NCI-H524 treated with DMSO at 0.1 percent for 48 hours (cell line): ENCODE data around the gene POFUT2.

Source experiments
- DNase-seq: peaks from one replicate; lab custom pipeline; 2025; lab: John Stamatoyannopoulos, UW

POFUT2 gene

GRCh38 chr21:45282283-45283034 lies 5.2 kb downstream of the POFUT2 start:
- no peak for DNase-seq

GRCh38 chr21:45281411-45282282 lies 6.0 kb downstream of the POFUT2 start:
- no peak for DNase-seq

- no peak for DNase-seq
Observed at GRCh38 chr21:45280969-45281368, 6.7 kb downstream of the POFUT2 start.

GRCh38 chr21:45280178-45280821 lies 7.4 kb downstream of the POFUT2 start:
- no peak for DNase-seq

- DNase-seq, result no peak
Observed at GRCh38 chr21:45279446-45280177, 8.1 kb downstream of the POFUT2 start.

GRCh38 chr21:45278156-45278911 lies 9.4 kb downstream of the POFUT2 start:
- no peak for DNase-seq

- no peak for DNase-seq
Observed at GRCh38 chr21:45277101-45278045, 10.3 kb downstream of the POFUT2 start.

- DNase-seq, result no peak
Observed at GRCh38 chr21:45276596-45276995, 11.1 kb downstream of the POFUT2 start.

- DNase-seq, result no peak
Observed at GRCh38 chr21:45270306-45270821, 17.3 kb downstream of the POFUT2 start.

GRCh38 chr21:45269861-45270260 lies 17.8 kb downstream of the POFUT2 start:
- DNase-seq, result no peak

- no peak for DNase-seq
Observed at GRCh38 chr21:45267390-45267760, 20.3 kb downstream of the POFUT2 start.

- no peak for DNase-seq
Observed at GRCh38 chr21:45266518-45267389, 20.9 kb downstream of the POFUT2 start.

GRCh38 chr21:45265721-45266517 lies 21.8 kb downstream of the POFUT2 start:
- no peak for DNase-seq

GRCh38 chr21:45264912-45265515 lies 22.7 kb downstream of the POFUT2 start:
- no peak for DNase-seq

- DNase-seq, result no peak
Observed at GRCh38 chr21:45264146-45264911, 23.4 kb downstream of the POFUT2 start.

- DNase-seq, result no peak
Observed at GRCh38 chr21:45263534-45263933, 24.2 kb downstream of the POFUT2 start.

GRCh38 chr21:45262616-45263015 lies 25.1 kb downstream of the POFUT2 start:
- no peak for DNase-seq
